HepG2 (cell line): Measurements from ENCODE around the gene SLX4. TPM values are rescaled to one million over a fixed set of nuclear protein-coding genes. Genes with fewer than 3 reads are reported as not detected.

ENCODE experiments used
- ATAC-seq: fragments of 200-7000 bp; cut with Tn5 transposase; 3 replicates; pipeline ENCODE4 v1.9.1; 2020; ENCODE audit warnings: mild to moderate bottlenecking, moderate library complexity
- BruUV-seq: library from RNA; stranded (reverse); fragments of 400-500 nt; replicated peaks from 2 replicates; lab custom pipeline; 2021; lab: Mats Ljungman, UMichigan
- CTCF ChIA-PET: fragments of 300-600 bp; formaldehyde crosslinking; extraction: SDS; loops from one replicate; lab custom pipeline; 2021; ENCODE audit warnings: low total read pairs, inconsistent platforms, low intra/inter-chr PET ratio; lab: Yijun Ruan, JAX
- POLR2A ChIA-PET: fragments of 350-600 bp; sonication (Branson Sonifier 250); formaldehyde crosslinking; loops from one replicate; lab custom pipeline; 2020; ENCODE audit warnings: antibody characterized with exemption, inconsistent platforms; lab: Yijun Ruan, JAX
- DNase-seq: peaks from one replicate; pipeline ENCODE4 v3.0.0-alpha.2; 2015; ENCODE audit warnings: low spot score
- FAIRE-seq: peaks from 3 replicates; lab custom pipeline; 2011; peaks lifted over from hg19 to GRCh38; lab: Jason Lieb, UNC
- H2AFZ ChIP-seq: one replicate; pipeline ENCODE4 v1.6.1; 2011; ENCODE audit warnings: low read length, inconsistent platforms
- H3K27ac ChIP-seq: fragments of 300-600 bp; 3 replicates; pipeline ENCODE4 v1.8.0; 2011; ENCODE audit warnings: mixed run types, mild to moderate bottlenecking, mixed read lengths, low read length, inconsistent platforms; ENCODE audit not compliant: insufficient read depth; ENCODE audit errors: extremely low read length
- H3K27me3 ChIP-seq, 2 experiments: fragments of 200-600 bp in 1 of 2; 2 replicates in 1 of 2; 3 replicates in 1 of 2; pipeline versions ENCODE4 v1.6.0 to v1.8.0; 2011; ENCODE audit warnings: low read length in 2 of 2, mild to moderate bottlenecking in 2 of 2, moderate library complexity in 2 of 2, inconsistent platforms in 1 of 2; ENCODE audit not compliant: insufficient read depth in 2 of 2, control insufficient read depth in 1 of 2
- H3K36me3 ChIP-seq, 2 experiments: fragments of 200-600 bp in 1 of 2; replicated peaks in 1 of 2; 2 replicates in 1 of 2; 3 replicates in 1 of 2; pipeline versions ENCODE4 v1.5.1 to v1.8.0; 2011; ENCODE audit warnings: low read length in 2 of 2, inconsistent platforms in 1 of 2; ENCODE audit not compliant: insufficient read depth in 2 of 2, control insufficient read depth in 1 of 2
- H3K4me1 ChIP-seq: 2 replicates; pipeline ENCODE4 v1.5.1; 2012; ENCODE audit warnings: low read length, inconsistent platforms; ENCODE audit not compliant: insufficient read depth
- H3K4me2 ChIP-seq: 2 replicates; pipeline ENCODE4 v1.6.0; 2011; ENCODE audit warnings: low read depth, low read length, inconsistent platforms
- H3K4me3 ChIP-seq, 3 experiments: fragments of 200-600 bp in 1 of 3; sonication (generic), shearing (Covaris generic) in 1 of 3; replicated peaks in 1 of 3; 2 replicates each; pipeline ENCODE4 v1.5.1; 2011 to 2016; ENCODE audit warnings: low read length in 3 of 3, inconsistent platforms in 2 of 3, low read depth in 2 of 3, mild to moderate bottlenecking in 2 of 3, control low read depth in 1 of 3, mixed read lengths in 1 of 3; ENCODE audit not compliant: insufficient read depth in 1 of 3
- H3K79me2 ChIP-seq: one replicate; pipeline ENCODE4 v1.6.1; 2011; ENCODE audit warnings: low read length, inconsistent platforms; ENCODE audit not compliant: insufficient read depth
- H3K9ac ChIP-seq: 2 replicates; pipeline ENCODE4 v1.6.0; 2011; ENCODE audit warnings: mild to moderate bottlenecking, low read depth, low read length, inconsistent platforms; ENCODE audit not compliant: insufficient read depth
- H3K9me3 ChIP-seq: 2 replicates; pipeline ENCODE4 v1.5.1; 2012; ENCODE audit warnings: mild to moderate bottlenecking, low read length
- H4K20me1 ChIP-seq: 2 replicates; pipeline ENCODE4 v1.6.0; 2011; ENCODE audit warnings: inconsistent platforms, mild to moderate bottlenecking, low read length, moderate library complexity; ENCODE audit not compliant: insufficient read depth
- ETV5 ChIP-seq: IDR thresholded peaks from 2 replicates; pipeline ENCODE4 v1.6.1; 2018; ENCODE audit warnings: missing biosample characterization, missing genetic modification reagents, inconsistent platforms, borderline replicate concordance
- HNRNPLL ChIP-seq: fragments of 200-400 bp; formaldehyde crosslinking; IDR thresholded peaks from 2 replicates; pipeline ENCODE4 v1.6.1; 2017; ENCODE audit warnings: mild to moderate bottlenecking, low read depth, low read length; ENCODE audit not compliant: poor library complexity, severe bottlenecking
- HOXA7 ChIP-seq: sonication (generic); formaldehyde crosslinking; IDR thresholded peaks from 2 replicates; pipeline ENCODE4 v1.8.1; 2022; ENCODE audit warnings: mild to moderate bottlenecking, missing genetic modification reagents, moderate library complexity
- IKZF4 ChIP-seq: sonication (generic); formaldehyde crosslinking; IDR thresholded peaks from 2 replicates; pipeline ENCODE4 v1.5.1; 2020; ENCODE audit warnings: borderline replicate concordance, mild to moderate bottlenecking, low read depth, missing genetic modification reagents; ENCODE audit errors: not compliant biosample characterization
- KLF15 ChIP-seq: sonication (generic); formaldehyde crosslinking; IDR thresholded peaks from 2 replicates; pipeline ENCODE4 v1.8.1; 2023; ENCODE audit warnings: borderline replicate concordance, mild to moderate bottlenecking, inconsistent platforms, missing genetic modification reagents, mixed read lengths
- PRPF4 ChIP-seq: fragments of 200-400 bp; formaldehyde crosslinking; IDR thresholded peaks from 2 replicates; pipeline ENCODE4 v1.6.1; 2016; ENCODE audit warnings: low read length, low read depth; ENCODE audit not compliant: poor library complexity, severe bottlenecking
- RBFOX2 ChIP-seq: fragments of 200-400 bp; formaldehyde crosslinking; IDR thresholded peaks from 2 replicates; pipeline ENCODE4 v1.6.1; 2017; ENCODE audit warnings: low read depth, mild to moderate bottlenecking, low read length
- TAF15 ChIP-seq: fragments of 200-400 bp; formaldehyde crosslinking; IDR thresholded peaks from one replicate; pipeline ENCODE4 v1.6.1; 2018; ENCODE audit warnings: mild to moderate bottlenecking, low read depth, low read length; ENCODE audit not compliant: poor library complexity, severe bottlenecking
- ZBTB4 ChIP-seq: sonication (generic); formaldehyde crosslinking; IDR thresholded peaks from 2 replicates; pipeline ENCODE4 v1.4.0; 2020; ENCODE audit warnings: missing genetic modification reagents, mild to moderate bottlenecking, borderline replicate concordance
- ZNF687 ChIP-seq: sonication (generic); formaldehyde crosslinking; IDR thresholded peaks from 2 replicates; pipeline ENCODE4 v1.5.1; 2020; ENCODE audit warnings: mild to moderate bottlenecking, missing genetic modification reagents, moderate library complexity
- ZNF766 ChIP-seq: sonication (generic); formaldehyde crosslinking; IDR thresholded peaks from 2 replicates; pipeline ENCODE4 v1.5.0; 2020; ENCODE audit warnings: missing genetic modification reagents, borderline replicate concordance
- ZNF784 ChIP-seq: sonication (generic); formaldehyde crosslinking; IDR thresholded peaks from 2 replicates; pipeline ENCODE4 v1.5.1; 2020; ENCODE audit warnings: missing genetic modification reagents, mild to moderate bottlenecking, borderline replicate concordance
- WGBS: methylation state at CpG from one replicate; pipeline ENCODE4 v1.1.6; 2017; ENCODE audit warnings: low lambda C conversion rate; 5-methylcytosine and 5-hydroxymethylcytosine counted together
- in situ Hi-C: cut with HindIII; loops from 2 replicates; pipeline ENCODE4 v1.10.0; 2017; ENCODE audit warnings: low pct_unique_long_range_greater_than_20kb; ENCODE audit not compliant: extremely low pct_ligation_motif_present
- intact Hi-C: fragments of 100-400 bp; cut with micrococcal nuclease; formaldehyde crosslinking; loops from one replicate; pipeline ENCODE4 v1.10.0; 2022; ENCODE audit not compliant: unreplicated experiment
- polyA plus RNA-seq, 8 experiments: library from polyadenylated mRNA; depleted of rRNA in 3 of 8; stranded (reverse) in 7 of 8; unstranded in 1 of 8; fragments of >200 nt; fragmentation: Illumina TruSeq in 4 of 8; extraction: Trizol in 4 of 8; gene quantifications; 2 replicates each; pipeline versions ENCODE4 v1.2.1 to v1.2.3, GENCODE V29; 2011 to 2016; ENCODE audit warnings: low read depth in 4 of 8, missing spikeins in 1 of 8, mixed read lengths in 1 of 8; ENCODE audit not compliant: insufficient read depth in 1 of 8
- total RNA-seq, 5 experiments: library from RNA; depleted of rRNA; stranded (reverse); fragments of >200 nt; fragmentation: Illumina TruSeq; extraction: Trizol; gene quantifications; 2 replicates each; pipeline ENCODE4 v1.2.3, GENCODE V29; 2016; ENCODE audit warnings: low read depth in 1 of 5

SLX4 gene
- total and polyA plus RNA-seq, 2 of the 13 experiments (the other 11 are each of a cell fraction or from before 2014, with no cell fraction given) = 1.1 to 3.6 TPM

GRCh38 chr16:3640632-3641501 lies 29.5 kb upstream of the SLX4 start:
- H3K4me3 ChIP-seq = no peak overlapping the region
- BruUV-seq = no TSS peak
- FAIRE-seq (no peak), DNase-seq (no peak), ATAC-seq (peak; percentile 42)
- H3K27ac ChIP-seq = peak overlapping the region; percentile 68
- peaks cover 1 to 2% of the 10 kb centered on the region in 2 experiments; a peak in 1 of 5 replicates for H3K36me3 ChIP-seq
- ChIA-PET POLR2A (interaction anchor here (1.1 kb wide), 2 partner anchors 9 to 42 kb away, joined by 3 read pairs; no protein-coding TSS in a partner anchor), CTCF (no interaction called here)
- in situ Hi-C loops = no loop called here
- WGBS = 91% methylated on average over 5 of the region's 17 CpGs
- peak overlapping the region; percentile 57 for H3K4me2 ChIP-seq
- H3K27me3 ChIP-seq = no peaks in the 10 kb centered on the region
- no peaks in the 10 kb centered on the region for H4K20me1 ChIP-seq
- no peak overlapping the region for H3K9ac ChIP-seq
- peaks cover 3% of the 10 kb centered on the region for H3K79me2 ChIP-seq
- no peak overlapping the region for H2AFZ ChIP-seq
- H3K9me3 ChIP-seq = no peaks in the 10 kb centered on the region
- peaks cover 58% of the 10 kb centered on the region for H3K4me1 ChIP-seq
- intact Hi-C loops = no loop called here
- TF ChIP-seq RBFOX2 (no peak), ZBTB4 (CRISPR knock-in tag) (0 out of 2 replicates have a peak, but pooled peaks have one; percentile 33), ZNF784 (CRISPR knock-in tag) (no peak), ZNF687 (CRISPR knock-in tag) (peak; percentile 49; the same call in 1 of the 2 replicates), IKZF4 (no peak), TAF15 (no peak), HNRNPLL (no peak), HOXA7 (CRISPR knock-in tag) (no peak), PRPF4 (no peak), ZNF766 (no peak), ETV5 (CRISPR knock-in tag) (no peak), KLF15 (CRISPR knock-in tag) (no peak)
